NCI-H2227 treated with DMSO at 0.1 percent for 48 hours (cell line): ENCODE measurements around the gene C17orf78.
"Not testable (repeated sequence)": the region's sequence is repeated elsewhere in the genome, so short reads cannot be mapped to it uniquely, and the experiment has no call there.

Experiments
- DNase-seq: peaks from one replicate; lab custom pipeline; 2025; lab: John Stamatoyannopoulos, UW

C17orf78 gene

GRCh38 chr17:37438141-37438540 lies 62.4 kb downstream of the C17orf78 start:
- DNase-seq, result no peak

- no peak for DNase-seq
Measured at GRCh38 chr17:37440424-37440823, 64.6 kb downstream of the C17orf78 start.

GRCh38 chr17:37441369-37442014 lies 65.7 kb downstream of the C17orf78 start:
- not testable (repeated sequence) for DNase-seq
